Measurements from ENCODE around the gene SLC22A3. TPM values are rescaled to one million over a fixed set of nuclear protein-coding genes. Genes with fewer than 3 reads are reported as not detected.
A peak's percentile ranks its signal among the peaks of the same experiment; 100 is the strongest.

SLC22A3 gene
- total and polyA plus RNA-seq, 2 donors: 9.1 to 11.0 TPM

- 65% methylated on average over 7 of the region's 7 CpGs for WGBS
- Histone ChIP-seq H3K36me3 (ENCODE audit: insufficient read depth) (no peaks in the 10 kb centered on the region), H3K4me3 (ENCODE audit: low read depth, low read length) (no peak overlapping the region), H3K4me1 (ENCODE audit: insufficient read depth) (no peaks in the 10 kb centered on the region), H3K27ac (ENCODE audit: low read depth) (no peak overlapping the region)
- no peak for DNase-seq (ENCODE audit: extremely low spot score)
Measured at GRCh38 chr6:160420969-160421556, 72.9 kb downstream of the SLC22A3 start.

GRCh38 chr6:160421854-160422253, 73.7 kb downstream of the SLC22A3 start:
- H3K4me1 ChIP-seq (ENCODE audit: insufficient read depth): no peaks in the 10 kb centered on the region

GRCh38 chr6:160424256-160424655, 76.1 kb downstream of the SLC22A3 start:
- Histone ChIP-seq H3K27ac (ENCODE audit: low read depth) (no peak overlapping the region), H3K36me3 (ENCODE audit: insufficient read depth) (no peaks in the 10 kb centered on the region), H3K4me1 (ENCODE audit: insufficient read depth) (no peaks in the 10 kb centered on the region), H3K4me3 (ENCODE audit: low read depth, low read length) (no peak overlapping the region)
- no peak for DNase-seq (ENCODE audit: extremely low spot score)

More at GRCh38 chr6:160421854-160422253, 73.7 kb downstream of the SLC22A3 start:
- WGBS: 38% methylated on average over 5 of the region's 5 CpGs
- H3K27ac ChIP-seq (ENCODE audit: low read depth): no peak overlapping the region
- no peak overlapping the region for H3K4me3 ChIP-seq (ENCODE audit: low read depth, low read length)
- no peaks in the 10 kb centered on the region for H3K36me3 ChIP-seq (ENCODE audit: insufficient read depth)
- DNase-seq (ENCODE audit: extremely low spot score): no peak

DNA sequence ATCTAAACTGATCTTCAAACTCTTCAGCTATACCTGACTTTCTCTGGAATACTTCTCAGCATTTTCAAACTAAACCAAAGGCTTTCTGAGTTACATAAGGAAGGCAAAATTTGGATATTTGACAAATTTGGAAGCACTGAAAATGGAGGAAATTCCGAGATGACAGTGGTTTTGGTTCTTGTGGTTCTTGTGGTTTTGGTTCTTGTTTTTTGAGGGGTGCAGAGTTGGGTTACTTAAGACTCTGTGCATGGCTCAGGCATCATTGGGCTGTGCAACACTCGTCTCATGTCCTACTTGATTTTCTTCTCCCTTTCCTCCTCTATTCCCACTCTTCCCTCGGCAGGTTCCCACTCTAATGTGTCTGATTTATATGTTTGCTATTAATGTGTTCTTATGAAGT, 78.0 kb downstream of the SLC22A3 start:
- Histone ChIP-seq H3K27ac (ENCODE audit: low read depth) (no peak overlapping the region), H3K4me3 (ENCODE audit: low read depth, low read length) (no peak overlapping the region), H3K4me1 (ENCODE audit: insufficient read depth) (no peaks in the 10 kb centered on the region), H3K36me3 (ENCODE audit: insufficient read depth) (no peaks in the 10 kb centered on the region)
- WGBS: 92% methylated on average over 3 of the region's 3 CpGs
- no peak for DNase-seq (ENCODE audit: extremely low spot score)

- no peak overlapping the region for H3K4me3 ChIP-seq (ENCODE audit: low read depth, low read length)
- H3K27ac ChIP-seq (ENCODE audit: low read depth): no peak overlapping the region
- DNase-seq (ENCODE audit: extremely low spot score): no peak
- H3K36me3 ChIP-seq (ENCODE audit: insufficient read depth): no peaks in the 10 kb centered on the region
- 79% methylated on average over 5 of the region's 5 CpGs for WGBS
- no peaks in the 10 kb centered on the region for H3K4me1 ChIP-seq (ENCODE audit: insufficient read depth)
Measured at GRCh38 chr6:160427312-160428068, 79.3 kb downstream of the SLC22A3 start.

DNA sequence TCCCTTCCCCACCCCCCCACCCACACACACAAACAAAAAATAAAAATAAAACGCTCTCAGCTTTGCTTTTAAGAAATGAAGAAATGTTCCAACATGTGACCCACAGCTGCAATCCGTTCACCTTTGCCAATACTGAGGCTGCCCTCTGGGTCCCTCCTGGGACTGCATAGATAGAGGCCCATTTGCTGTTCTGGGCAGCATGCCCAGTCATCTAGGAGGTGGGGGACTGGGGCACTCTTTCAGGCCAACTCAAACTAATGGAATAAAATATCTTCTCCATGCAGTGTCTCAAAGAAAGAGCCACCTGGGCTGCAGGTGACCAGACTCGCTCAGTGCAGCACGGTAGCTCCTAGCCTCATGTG, 79.9 kb downstream of the SLC22A3 start:
- no peak for DNase-seq (ENCODE audit: extremely low spot score)
- WGBS: 47% methylated on average over 4 of the region's 4 CpGs
- Histone ChIP-seq H3K4me3 (ENCODE audit: low read depth, low read length) (no peak overlapping the region), H3K36me3 (ENCODE audit: insufficient read depth) (no peaks in the 10 kb centered on the region), H3K4me1 (ENCODE audit: insufficient read depth) (no peaks in the 10 kb centered on the region), H3K27ac (ENCODE audit: low read depth) (no peak overlapping the region)

GRCh38 chr6:160428818-160429619, 80.8 kb downstream of the SLC22A3 start:
- no peak for DNase-seq (ENCODE audit: extremely low spot score)
- peak overlapping the region; percentile 56 for H3K27ac ChIP-seq (ENCODE audit: low read depth)
- H3K4me1 ChIP-seq (ENCODE audit: insufficient read depth): no peaks in the 10 kb centered on the region
- no peaks in the 10 kb centered on the region for H3K36me3 ChIP-seq (ENCODE audit: insufficient read depth)
- 66% methylated on average over 9 of the region's 9 CpGs for WGBS
- H3K4me3 ChIP-seq (ENCODE audit: low read depth, low read length): no peak overlapping the region

DNA sequence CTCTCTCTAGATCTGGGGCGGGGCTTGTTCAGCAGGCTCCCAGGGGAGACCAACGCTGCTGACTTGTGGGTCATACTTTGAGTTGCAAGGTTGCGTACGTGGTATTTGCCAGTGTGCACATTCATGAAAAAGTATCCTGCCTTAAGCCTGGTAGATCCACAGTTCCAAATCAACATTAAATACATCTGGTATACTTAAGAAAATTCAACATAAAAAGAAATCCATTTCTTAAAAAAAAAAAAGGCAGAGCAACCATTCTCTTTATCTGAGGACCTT, 81.4 kb downstream of the SLC22A3 start:
- WGBS: 80% methylated on average over 4 of the region's 4 CpGs
- Histone ChIP-seq H3K4me1 (ENCODE audit: insufficient read depth) (no peaks in the 10 kb centered on the region), H3K4me3 (ENCODE audit: low read depth, low read length) (no peak overlapping the region)

GRCh38 chr6:160430203-160430602, 82.0 kb downstream of the SLC22A3 start:
- WGBS: 42% methylated on average over 4 of the region's 4 CpGs
- DNase-seq (ENCODE audit: extremely low spot score): no peak
- no peaks in the 10 kb centered on the region for H3K36me3 ChIP-seq (ENCODE audit: insufficient read depth)
- H3K4me1 ChIP-seq (ENCODE audit: insufficient read depth): no peaks in the 10 kb centered on the region
- H3K4me3 ChIP-seq (ENCODE audit: low read depth, low read length): no peak overlapping the region
- no peak overlapping the region for H3K27ac ChIP-seq (ENCODE audit: low read depth)

More for the DNA sequence above, 81.4 kb downstream of the SLC22A3 start:
- DNase-seq (ENCODE audit: extremely low spot score): no peak
- H3K36me3 ChIP-seq (ENCODE audit: insufficient read depth): no peaks in the 10 kb centered on the region
- H3K27ac ChIP-seq (ENCODE audit: low read depth): no peak overlapping the region

- Histone ChIP-seq H3K27ac (ENCODE audit: low read depth) (peak overlapping the region; percentile 29), H3K4me1 (ENCODE audit: insufficient read depth) (no peaks in the 10 kb centered on the region), H3K4me3 (ENCODE audit: low read depth, low read length) (no peak overlapping the region), H3K36me3 (ENCODE audit: insufficient read depth) (no peaks in the 10 kb centered on the region)
- 31% methylated on average over 5 of the region's 5 CpGs for WGBS
- no peak for DNase-seq (ENCODE audit: extremely low spot score)
Measured at GRCh38 chr6:160430751-160431150, 82.6 kb downstream of the SLC22A3 start.

GRCh38 chr6:160431226-160431625, 83.0 kb downstream of the SLC22A3 start:
- DNase-seq (ENCODE audit: extremely low spot score): peak; percentile 79
- no peak overlapping the region for H3K4me3 ChIP-seq (ENCODE audit: low read depth, low read length)
- H3K4me1 ChIP-seq (ENCODE audit: insufficient read depth): no peaks in the 10 kb centered on the region
- 13% methylated on average over 8 of the region's 8 CpGs for WGBS
- H3K27ac ChIP-seq (ENCODE audit: low read depth): no peak overlapping the region
- no peaks in the 10 kb centered on the region for H3K36me3 ChIP-seq (ENCODE audit: insufficient read depth)

DNA sequence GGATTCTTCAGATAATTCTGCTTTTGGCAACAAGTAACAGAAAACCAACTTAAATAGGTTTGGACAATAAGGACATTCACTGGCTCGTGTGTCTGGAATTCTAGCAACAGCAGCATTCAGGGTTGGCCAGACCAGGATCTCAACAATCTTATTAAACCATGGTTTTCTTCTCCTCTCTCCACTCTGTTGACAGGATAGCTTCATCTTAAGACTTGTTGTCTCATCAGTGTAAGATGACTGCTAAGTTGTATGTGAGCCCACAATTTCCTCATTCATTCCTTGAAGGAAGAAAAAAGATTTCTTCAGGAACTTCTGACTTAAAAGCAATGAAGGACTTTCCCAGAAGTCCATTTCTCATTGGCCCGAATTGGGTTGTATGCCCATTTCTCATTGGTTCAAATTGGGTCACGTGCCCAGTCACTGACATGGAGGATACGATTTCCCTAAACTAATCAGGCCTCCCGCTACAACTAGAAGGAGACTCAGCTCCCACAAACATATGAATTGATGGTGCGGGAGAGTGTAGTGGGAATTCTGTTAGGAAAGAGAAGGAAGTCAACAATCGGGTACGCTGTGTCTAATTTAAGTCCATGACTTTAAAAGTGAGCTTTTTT, 83.7 kb downstream of the SLC22A3 start:
- H3K27ac ChIP-seq (ENCODE audit: low read depth): peak overlapping the region; percentile 91
- no peak overlapping the region for H3K4me3 ChIP-seq (ENCODE audit: low read depth, low read length)
- no peak for DNase-seq (ENCODE audit: extremely low spot score)
- 63% methylated on average over 8 of the region's 8 CpGs for WGBS
- H3K4me1 ChIP-seq (ENCODE audit: insufficient read depth): no peaks in the 10 kb centered on the region
- H3K36me3 ChIP-seq (ENCODE audit: insufficient read depth): no peaks in the 10 kb centered on the region

DNA sequence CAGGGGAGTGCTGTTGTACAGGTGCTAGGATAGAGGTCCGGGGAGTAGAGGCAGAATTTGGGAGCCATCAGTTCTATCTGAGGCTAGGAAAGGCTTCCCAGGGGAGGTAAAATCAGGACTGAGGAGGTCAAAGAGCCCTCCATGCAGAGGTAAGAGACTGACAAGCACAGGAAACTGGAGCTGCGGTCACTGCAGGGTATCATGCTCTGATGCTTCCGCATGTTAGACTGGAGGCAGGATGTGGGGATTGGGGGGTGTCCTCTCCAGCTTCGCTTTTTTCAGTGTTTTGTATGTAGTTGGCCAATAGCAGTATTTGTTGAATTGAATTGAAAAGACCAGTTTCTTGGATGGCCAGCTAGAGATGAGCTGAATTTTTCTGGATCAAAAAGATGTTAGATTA, 87.8 kb downstream of the SLC22A3 start:
- 87% methylated on average over 4 of the region's 4 CpGs for WGBS
- DNase-seq (ENCODE audit: extremely low spot score): no peak
- Histone ChIP-seq H3K4me1 (ENCODE audit: insufficient read depth) (no peaks in the 10 kb centered on the region), H3K27ac (ENCODE audit: low read depth) (no peak overlapping the region), H3K4me3 (ENCODE audit: low read depth, low read length) (no peak overlapping the region), H3K36me3 (ENCODE audit: insufficient read depth) (no peaks in the 10 kb centered on the region)

GRCh38 chr6:160437154-160437553, 89.0 kb downstream of the SLC22A3 start:
- 90% methylated on average over 5 of the region's 5 CpGs for WGBS
- H3K27ac ChIP-seq (ENCODE audit: low read depth): no peak overlapping the region
- H3K36me3 ChIP-seq (ENCODE audit: insufficient read depth): no peaks in the 10 kb centered on the region
- H3K4me1 ChIP-seq (ENCODE audit: insufficient read depth): no peaks in the 10 kb centered on the region
- no peak for DNase-seq (ENCODE audit: extremely low spot score)
- no peak overlapping the region for H3K4me3 ChIP-seq (ENCODE audit: low read depth, low read length)

Measured in urinary bladder (tissue), 4 donors.